KOPT-K1 (cell line): Measurements from ENCODE around the gene BSDC1.
"Not testable (repeated sequence)": the region's sequence is repeated elsewhere in the genome, so short reads cannot be mapped to it uniquely, and the experiment has no call there.

ENCODE experiments used
- H3K27ac ChIP-seq: fragments of 200-600 bp; sonication (generic); 2 replicates; pipeline ENCODE4 v1.5.1; 2016; ENCODE audit warnings: antibody characterized with exemption, mild to moderate bottlenecking, low read depth, low read length; ENCODE audit not compliant: poor library complexity, severe bottlenecking
- H3K36me3 ChIP-seq: fragments of 200-600 bp; sonication (generic); 2 replicates; pipeline ENCODE4 v1.5.1; 2017; ENCODE audit warnings: antibody characterized with exemption, mild to moderate bottlenecking, low read length, moderate library complexity; ENCODE audit not compliant: insufficient read depth
- H3K9me3 ChIP-seq: fragments of 200-600 bp; sonication (generic); 2 replicates; pipeline ENCODE4 v1.5.1; 2017; ENCODE audit warnings: antibody characterized with exemption, low read length, mild to moderate bottlenecking; ENCODE audit not compliant: insufficient read depth, poor library complexity, severe bottlenecking

The BSDC1 gene

GRCh38 chr1:32376199-32376598 lies 18.0 kb downstream of the BSDC1 start:
- peaks cover 94% of the 10 kb centered on the region for H3K36me3 ChIP-seq
- no peak overlapping the region for H3K27ac ChIP-seq
- H3K9me3 ChIP-seq = no peaks in the 10 kb centered on the region

- H3K36me3 ChIP-seq = peaks cover 79% of the 10 kb centered on the region
- no peak overlapping the region for H3K27ac ChIP-seq
- no peaks in the 10 kb centered on the region for H3K9me3 ChIP-seq
Observed at GRCh38 chr1:32373996-32374592, 20.1 kb downstream of the BSDC1 start.

- H3K27ac ChIP-seq = no peak overlapping the region
- H3K36me3 ChIP-seq = peaks cover 79% of the 10 kb centered on the region
- H3K9me3 ChIP-seq = no peaks in the 10 kb centered on the region
Observed at GRCh38 chr1:32372149-32372756, 22.0 kb downstream of the BSDC1 start.

DNA sequence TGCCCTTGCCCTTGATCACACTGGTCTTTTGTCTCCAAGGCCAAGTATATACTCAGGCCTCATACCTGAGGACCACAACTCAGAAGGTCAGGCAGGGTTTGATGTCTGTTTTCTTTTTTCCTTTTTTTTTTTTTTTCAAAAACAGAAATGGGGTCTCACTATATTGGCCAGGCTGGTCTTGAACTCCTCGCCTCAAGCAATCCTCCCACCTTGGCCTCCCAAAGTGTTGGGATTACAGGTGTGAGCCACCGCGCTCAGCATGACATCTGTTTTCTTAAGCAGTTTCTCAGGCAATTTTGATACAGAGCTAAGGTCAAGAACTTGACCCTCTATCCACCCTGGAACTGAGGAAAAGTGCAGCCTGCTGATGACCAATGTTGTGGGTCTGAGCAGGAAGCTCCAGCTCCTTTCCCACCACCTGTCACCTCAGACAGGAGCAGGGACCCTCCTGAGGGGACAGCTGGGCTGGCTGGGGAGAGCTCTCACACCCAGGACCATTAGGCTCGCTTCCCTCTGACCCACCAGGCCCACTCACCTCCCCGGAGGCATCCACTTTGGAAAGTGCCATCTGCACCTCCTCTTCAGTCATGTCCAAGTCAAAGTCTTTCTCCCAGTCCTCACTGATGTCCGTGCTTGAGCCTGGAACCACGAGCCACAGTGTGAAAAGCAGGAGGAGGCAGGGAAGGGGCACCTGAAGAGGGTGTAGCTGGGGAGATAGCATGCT lies 26.2 kb downstream of the BSDC1 start:
- no peaks in the 10 kb centered on the region for H3K9me3 ChIP-seq
- no peak overlapping the region for H3K27ac ChIP-seq
- peaks cover 74% of the 10 kb centered on the region for H3K36me3 ChIP-seq

- Histone ChIP-seq H3K9me3 (no peaks in the 10 kb centered on the region), H3K27ac (no peak overlapping the region), H3K36me3 (peaks cover 70% of the 10 kb centered on the region)
Observed at GRCh38 chr1:32365445-32365844, 28.8 kb downstream of the BSDC1 start.

- H3K36me3 ChIP-seq = peaks cover 70% of the 10 kb centered on the region
- H3K9me3 ChIP-seq = no peaks in the 10 kb centered on the region
- H3K27ac ChIP-seq = no peak overlapping the region
Observed at GRCh38 chr1:32364836-32365235, 29.4 kb downstream of the BSDC1 start.

GRCh38 chr1:32363713-32364112 lies 30.5 kb downstream of the BSDC1 start:
- Histone ChIP-seq H3K9me3 (no peaks in the 10 kb centered on the region), H3K36me3 (peaks cover 60% of the 10 kb centered on the region), H3K27ac (no peak overlapping the region)

- Histone ChIP-seq H3K27ac (no peak within 1 kb of the TSS), H3K36me3 (peaks cover 50% of the 10 kb centered on the region), H3K9me3 (no peaks in the 10 kb centered on the region)
Observed at GRCh38 chr1:32362474-32363313, 31.5 kb downstream of the BSDC1 start, which contains the start of the genes FAM229A and TSSK3. FAM229A (minus strand) TSS chr1:32362485; CDS start chr1:32362091, 394 bp downstream. TSSK3 (plus strand) TSS chr1:32362539; CDS start chr1:32362702, 163 bp downstream.

DNA sequence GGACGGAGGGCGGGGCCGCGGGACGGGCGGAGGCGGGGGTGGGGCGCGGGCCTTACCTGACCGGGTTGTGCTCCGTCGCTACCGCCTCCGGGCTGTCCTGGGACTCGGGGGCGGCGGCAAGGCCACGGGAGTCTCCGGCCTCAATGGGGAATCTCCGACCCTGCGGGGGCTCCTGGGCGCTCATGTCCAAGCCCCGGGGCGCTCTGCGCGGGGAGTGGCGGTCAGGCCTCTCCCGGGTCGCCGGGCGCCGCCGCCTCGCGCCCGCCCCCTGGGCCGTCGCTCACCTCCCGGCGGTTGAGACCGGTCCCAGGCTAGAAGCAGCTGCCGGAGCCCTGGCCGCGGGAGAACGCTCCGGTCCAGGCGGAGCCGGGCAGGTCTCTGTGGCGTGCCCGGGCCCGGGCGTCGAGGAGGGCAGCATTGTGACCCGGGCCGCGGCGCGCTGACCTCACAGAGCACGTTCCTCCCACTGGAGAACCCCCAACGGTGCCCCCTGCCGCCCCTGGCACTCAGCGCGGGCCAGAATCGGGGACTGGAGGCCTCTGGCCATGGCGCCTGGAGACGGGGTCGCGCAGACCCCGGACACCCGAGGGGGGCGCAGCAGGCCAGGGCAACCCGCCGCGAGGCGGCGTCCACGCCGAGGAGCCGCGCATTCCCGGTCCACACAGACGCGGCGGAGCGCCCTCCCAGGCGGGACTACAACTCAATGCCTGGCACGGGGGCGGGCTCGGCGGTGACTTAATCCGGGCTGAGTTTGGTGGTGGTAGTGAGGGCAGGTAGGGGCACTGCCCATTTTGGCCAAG lies 32.4 kb downstream of the BSDC1 start:
- no peaks in the 10 kb centered on the region for H3K9me3 ChIP-seq
- no peak overlapping the region for H3K27ac ChIP-seq
- H3K36me3 ChIP-seq = peaks cover 41% of the 10 kb centered on the region

- peaks cover 36% of the 10 kb centered on the region for H3K36me3 ChIP-seq
- no peaks in the 10 kb centered on the region for H3K9me3 ChIP-seq
- H3K27ac ChIP-seq = no peak overlapping the region
Observed at GRCh38 chr1:32361308-32361673, 33.0 kb downstream of the BSDC1 start.

DNA sequence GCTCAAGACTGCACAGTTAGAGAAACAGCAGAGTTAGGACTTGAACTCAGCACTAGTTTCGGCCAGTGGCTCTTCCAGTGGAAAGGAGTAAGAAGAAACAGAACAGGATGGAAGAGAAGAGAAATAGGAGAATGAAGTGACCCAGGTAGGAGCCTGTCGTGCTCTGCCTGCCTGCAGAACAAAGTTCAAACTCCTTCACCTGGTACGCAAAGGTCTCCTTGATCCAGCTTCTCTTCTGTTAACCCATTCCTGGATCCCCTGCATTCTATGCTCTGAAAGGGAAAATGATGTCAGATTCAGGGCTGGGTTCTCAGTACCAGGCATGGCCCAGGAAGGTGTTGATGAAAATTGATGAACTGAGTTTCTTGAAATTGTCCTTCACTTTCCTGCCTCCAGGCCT lies 35.8 kb downstream of the BSDC1 start:
- H3K36me3 ChIP-seq = peaks cover 12% of the 10 kb centered on the region; the same call in 1 of the 2 replicates
- no peak overlapping the region for H3K27ac ChIP-seq
- no peaks in the 10 kb centered on the region for H3K9me3 ChIP-seq

DNA sequence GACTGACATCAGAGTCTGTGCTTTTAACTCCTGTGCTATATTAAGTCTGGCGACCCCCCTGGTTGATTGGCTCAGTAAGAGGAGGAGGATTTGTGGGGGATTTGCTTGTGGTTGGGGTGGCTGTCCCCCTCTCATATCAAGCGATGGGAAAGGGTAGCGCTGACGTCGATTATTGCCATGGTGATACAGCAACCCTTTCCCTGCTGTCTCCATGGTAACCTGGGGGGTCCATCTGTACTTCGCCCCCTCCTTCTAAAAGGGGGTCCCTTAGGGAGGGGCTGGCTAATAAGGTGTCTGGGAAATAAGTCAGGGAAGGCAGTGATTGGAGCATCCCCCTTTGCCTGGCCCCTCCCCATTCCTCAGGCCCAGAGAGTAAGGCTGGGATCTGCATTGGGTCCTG lies 36.6 kb downstream of the BSDC1 start:
- Histone ChIP-seq H3K27ac (no peak overlapping the region), H3K9me3 (no peaks in the 10 kb centered on the region), H3K36me3 (peaks cover 4% of the 10 kb centered on the region; the same call in 1 of the 2 replicates)

DNA sequence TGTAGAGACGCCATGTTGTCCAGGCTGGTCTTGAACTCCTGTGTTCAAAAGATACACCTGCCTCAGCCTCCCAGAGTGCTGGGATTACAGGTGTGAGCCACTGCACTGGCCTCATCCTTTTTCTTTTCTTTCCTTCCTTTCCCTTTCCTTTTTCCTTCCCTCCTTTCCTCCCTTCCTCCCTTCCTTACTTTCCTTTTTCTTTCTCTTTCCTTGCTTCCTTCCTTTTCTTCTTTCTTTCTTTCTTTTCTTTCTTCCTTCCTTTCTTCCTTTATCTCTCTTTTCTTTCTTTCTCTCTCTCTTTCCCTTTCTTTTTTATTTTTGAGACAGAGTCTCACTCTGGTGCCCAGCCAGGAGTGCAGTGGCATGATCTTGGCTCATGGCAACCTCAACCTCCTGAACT lies 37.8 kb downstream of the BSDC1 start:
- H3K9me3 ChIP-seq = no peaks in the 10 kb centered on the region
- no peak overlapping the region for H3K27ac ChIP-seq
- H3K36me3 ChIP-seq = no peaks in the 10 kb centered on the region; the same call in 1 of the 2 replicates

DNA sequence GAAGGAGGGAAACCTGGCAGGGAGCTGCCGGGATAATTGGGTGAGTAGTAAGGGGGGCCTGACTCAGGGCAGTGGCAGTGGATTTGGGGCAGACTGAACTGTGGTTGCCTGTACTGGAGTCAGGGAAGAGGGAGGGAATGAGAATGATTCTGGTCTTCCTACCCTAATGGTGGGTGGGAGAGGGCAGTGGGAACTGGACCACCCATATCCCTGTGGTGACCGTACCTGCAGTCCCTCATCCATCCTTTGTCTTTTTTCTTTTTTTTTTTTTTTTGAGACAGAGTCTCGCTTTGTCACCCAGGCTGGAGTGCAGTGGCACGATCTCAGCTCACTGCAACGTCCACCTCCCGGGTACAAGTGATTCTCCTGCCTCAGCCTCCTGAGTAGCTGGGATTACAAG lies 38.5 kb downstream of the BSDC1 start:
- not testable (repeated sequence) for H3K27ac ChIP-seq, H3K36me3 ChIP-seq

More for the DNA sequence above, 38.5 kb downstream of the BSDC1 start:
- H3K9me3 ChIP-seq = not testable (repeated sequence)
